ENCODE measurements around the gene DAZAP2. TPM values are rescaled to one million over a fixed set of nuclear protein-coding genes. Genes with fewer than 3 reads are reported as not detected.

The DAZAP2 gene
- total and polyA plus RNA-seq, 2 of the 4 experiments (the other 2 are of a cell fraction) = 62.2 to 202 TPM

DNA sequence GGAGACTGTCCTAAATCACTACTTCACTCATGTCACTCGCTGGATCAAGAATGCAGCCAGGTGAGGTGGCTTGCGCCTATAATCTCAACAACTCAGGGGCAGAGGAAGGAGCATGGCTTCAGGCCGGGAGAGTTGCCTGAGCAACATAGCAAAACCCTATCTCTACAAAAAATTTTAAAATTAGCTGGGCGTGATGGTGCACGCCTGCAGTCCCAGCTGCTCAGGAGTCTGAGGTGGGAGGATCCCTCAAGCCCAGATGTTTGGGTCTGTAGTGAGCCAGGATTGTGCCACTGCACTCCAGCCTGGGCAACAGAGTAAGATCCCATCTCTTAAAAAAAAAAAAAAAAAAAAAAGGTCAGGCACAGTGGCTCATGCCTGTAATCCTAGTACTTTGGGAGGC, 25.7 kb downstream of the DAZAP2 start:
- Histone ChIP-seq H3K56ac (ENCODE audit: extremely low read depth, insufficient read depth, low read length) (no peak overlapping the region), H3K23ac (ENCODE audit: low read depth, low read length) (no peak overlapping the region), H3K4ac (ENCODE audit: low read depth, low read length) (no peak overlapping the region), H3K4me3 (ENCODE audit: insufficient read depth, low read depth, low read length) (no peak overlapping the region), H3K4me1 (ENCODE audit: control insufficient read depth, insufficient read depth, low read length) (0 out of 2 replicates have a peak, but pooled peaks cover 2% of the 10 kb centered on the region), H4K5ac (ENCODE audit: low read depth, low read length) (no peak overlapping the region), H3K9me3 (ENCODE audit: control insufficient read depth, insufficient read depth, low read length) (no peaks in the 10 kb centered on the region), H2AK5ac (ENCODE audit: low read depth, low read length) (no peak overlapping the region), H2BK120ac (ENCODE audit: low read depth, low read length) (no peak overlapping the region), H2BK20ac (ENCODE audit: low read depth, low read length) (no peak overlapping the region), H2AFZ (replicated peaks; ENCODE audit: low read length, poor library complexity) (no peak overlapping the region), H4K8ac (ENCODE audit: low read depth in 2 of 2, low read length in 2 of 2) (no peak overlapping the region), H3K9me1 (ENCODE audit: insufficient read depth, low read length) (peaks cover 17% of the 10 kb centered on the region), H2BK15ac (ENCODE audit: low read depth, low read length) (no peak overlapping the region), H3K27ac (ENCODE audit: insufficient read depth, low read length) (no peak overlapping the region), H3K18ac (ENCODE audit: low read depth, low read length) (no peak overlapping the region), H3K14ac (replicated peaks; ENCODE audit: low read depth, low read length) (no peak overlapping the region), H3K27me3 (ENCODE audit: control insufficient read depth, insufficient read depth, low read length) (no peaks in the 10 kb centered on the region), H3K4me2 (ENCODE audit: low read depth, low read length) (no peak overlapping the region), H4K91ac (ENCODE audit: insufficient read depth, low read depth, low read length) (no peak overlapping the region), H3K36me3 (ENCODE audit: control insufficient read depth, insufficient read depth, low read length) (no peaks in the 10 kb centered on the region), H2BK5ac (ENCODE audit: low read depth, low read length, poor library complexity, severe bottlenecking) (no peak overlapping the region), H2AK9ac (replicated peaks; ENCODE audit: low read depth, low read length, poor library complexity) (no peak overlapping the region), H4K20me1 (ENCODE audit: insufficient read depth, low read length) (no peaks in the 10 kb centered on the region), H3K79me1 (ENCODE audit: low read depth in 1 of 2, low read length in 2 of 2) (peaks cover 32 to 56% of the 10 kb centered on the region in 2 experiments), H3K9ac (ENCODE audit: low read depth, low read length) (no peak overlapping the region)
- ATAC-seq (ENCODE audit: low read depth) = no peak
- in situ Hi-C loops (cut with MboI; ENCODE audit: low sequenced_read_pairs) = no loop called here
- TF ChIP-seq SMC3 (IDR thresholded peaks at IDR 0.05; ENCODE audit: low read depth, low read length) = no peak
- TF ChIP-seq FOS (IDR thresholded peaks at IDR 0.05; ENCODE audit: low read depth, low read length) = no peak
- TF ChIP-seq, protein P1, sequence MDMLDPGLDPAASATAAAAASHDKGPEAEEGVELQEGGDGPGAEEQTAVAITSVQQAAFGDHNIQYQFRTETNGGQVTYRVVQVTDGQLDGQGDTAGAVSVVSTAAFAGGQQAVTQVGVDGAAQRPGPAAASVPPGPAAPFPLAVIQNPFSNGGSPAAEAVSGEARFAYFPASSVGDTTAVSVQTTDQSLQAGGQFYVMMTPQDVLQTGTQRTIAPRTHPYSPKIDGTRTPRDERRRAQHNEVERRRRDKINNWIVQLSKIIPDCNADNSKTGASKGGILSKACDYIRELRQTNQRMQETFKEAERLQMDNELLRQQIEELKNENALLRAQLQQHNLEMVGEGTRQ (IDR thresholded peaks at IDR 0.05; ENCODE audit: low read depth, low read length) = no peak
- TF ChIP-seq CHD1 (IDR thresholded peaks at IDR 0.05; ENCODE audit: low read depth, low read length) = no peak
- no peak for TF ChIP-seq RCOR1 (IDR thresholded peaks at IDR 0.05; ENCODE audit: insufficient replicate concordance, low read length)
- TF ChIP-seq, protein P2, sequence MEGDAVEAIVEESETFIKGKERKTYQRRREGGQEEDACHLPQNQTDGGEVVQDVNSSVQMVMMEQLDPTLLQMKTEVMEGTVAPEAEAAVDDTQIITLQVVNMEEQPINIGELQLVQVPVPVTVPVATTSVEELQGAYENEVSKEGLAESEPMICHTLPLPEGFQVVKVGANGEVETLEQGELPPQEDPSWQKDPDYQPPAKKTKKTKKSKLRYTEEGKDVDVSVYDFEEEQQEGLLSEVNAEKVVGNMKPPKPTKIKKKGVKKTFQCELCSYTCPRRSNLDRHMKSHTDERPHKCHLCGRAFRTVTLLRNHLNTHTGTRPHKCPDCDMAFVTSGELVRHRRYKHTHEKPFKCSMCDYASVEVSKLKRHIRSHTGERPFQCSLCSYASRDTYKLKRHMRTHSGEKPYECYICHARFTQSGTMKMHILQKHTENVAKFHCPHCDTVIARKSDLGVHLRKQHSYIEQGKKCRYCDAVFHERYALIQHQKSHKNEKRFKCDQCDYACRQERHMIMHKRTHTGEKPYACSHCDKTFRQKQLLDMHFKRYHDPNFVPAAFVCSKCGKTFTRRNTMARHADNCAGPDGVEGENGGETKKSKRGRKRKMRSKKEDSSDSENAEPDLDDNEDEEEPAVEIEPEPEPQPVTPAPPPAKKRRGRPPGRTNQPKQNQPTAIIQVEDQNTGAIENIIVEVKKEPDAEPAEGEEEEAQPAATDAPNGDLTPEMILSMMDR (conservative IDR thresholded peaks at IDR 0.05; ENCODE audit: low read depth, low read length) = no peak
- no peak for TF ChIP-seq RFX5 (IDR thresholded peaks at IDR 0.05; ENCODE audit: low read depth, low read length)
- no peak for TF ChIP-seq POLR2A (IDR thresholded peaks at IDR 0.05; ENCODE audit: low read depth, low read length)
- TF ChIP-seq MAFK (IDR thresholded peaks at IDR 0.05; ENCODE audit: low read depth, low read length) = no peak
- TF ChIP-seq MXI1 (IDR thresholded peaks at IDR 0.05; ENCODE audit: borderline replicate concordance, low read depth, low read length) = no peak
- TF ChIP-seq, protein P3, sequence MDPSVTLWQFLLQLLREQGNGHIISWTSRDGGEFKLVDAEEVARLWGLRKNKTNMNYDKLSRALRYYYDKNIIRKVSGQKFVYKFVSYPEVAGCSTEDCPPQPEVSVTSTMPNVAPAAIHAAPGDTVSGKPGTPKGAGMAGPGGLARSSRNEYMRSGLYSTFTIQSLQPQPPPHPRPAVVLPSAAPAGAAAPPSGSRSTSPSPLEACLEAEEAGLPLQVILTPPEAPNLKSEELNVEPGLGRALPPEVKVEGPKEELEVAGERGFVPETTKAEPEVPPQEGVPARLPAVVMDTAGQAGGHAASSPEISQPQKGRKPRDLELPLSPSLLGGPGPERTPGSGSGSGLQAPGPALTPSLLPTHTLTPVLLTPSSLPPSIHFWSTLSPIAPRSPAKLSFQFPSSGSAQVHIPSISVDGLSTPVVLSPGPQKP (IDR thresholded peaks at IDR 0.05; ENCODE audit: borderline replicate concordance, low read depth, low read length) = no peak
- no peak for TF ChIP-seq MAZ (IDR thresholded peaks at IDR 0.05; ENCODE audit: borderline replicate concordance, low read depth, low read length)
- no peak for TF ChIP-seq BHLHE40 (IDR thresholded peaks at IDR 0.05; ENCODE audit: low read depth, low read length)
- TF ChIP-seq RAD21 (IDR thresholded peaks at IDR 0.05; ENCODE audit: low read length) = no peak
- TF ChIP-seq NFE2L2 (IDR thresholded peaks at IDR 0.05; ENCODE audit: low read depth, low read length) = no peak
- no peak for TF ChIP-seq CEBPB (IDR thresholded peaks at IDR 0.05; ENCODE audit: low read depth, low read length)
- CTCF ChIA-PET = interaction anchor here (0.6 kb wide), 1 partner anchor 1596 kb away, joined by 4 read pairs; no protein-coding TSS in a partner anchor
- WGBS, 2 experiments (ENCODE audit: extremely low coverage in 2 of 2, insufficient read length in 1 of 2) = no CpG with 5 or more reads among the region's 5 CpGs
- dilution Hi-C loops (cut with HindIII; ENCODE audit: low sequenced_read_pairs, unreplicated experiment) = no loop called here
- intact Hi-C loops (cut with micrococcal nuclease) = no loop called here
- no peak for DNase-seq
- no TSS peak for BruUV-seq (replicated peaks)
- POLR2A ChIA-PET (ENCODE audit: unreplicated experiment) = no interaction called here
